HCEC 1CT (cell line): ENCODE results near the gene ELL.
"Not testable (repeated sequence)": the region's sequence is repeated elsewhere in the genome, so short reads cannot be mapped to it uniquely, and the experiment has no call there.

Source experiments
- DNase-seq: peaks from one replicate; pipeline ENCODE4 v3.0.0-alpha.2; 2017

ELL gene

GRCh38 chr19:18529782-18530181 is 7.9 kb upstream of the ELL start:
- no peak for DNase-seq

- no peak for DNase-seq
Measured at GRCh38 chr19:18526316-18526715, 4.4 kb upstream of the ELL start.

GRCh38 chr19:18523841-18524240 is 2.0 kb upstream of the ELL start:
- no peak for DNase-seq

GRCh38 chr19:18522862-18523440 is 1.1 kb upstream of the ELL start:
- DNase-seq: not testable (repeated sequence)

GRCh38 chr19:18522124-18522861 is 423 bp upstream of the ELL start:
- DNase-seq: peak; percentile 100

- DNase-seq: peak; percentile 20
Measured at GRCh38 chr19:18520848-18521691, 800 bp downstream of the ELL start.

GRCh38 chr19:18519962-18520847 is 1.7 kb downstream of the ELL start:
- DNase-seq: peak; percentile 76

- no peak for DNase-seq
Measured at GRCh38 chr19:18518639-18519038, 3.2 kb downstream of the ELL start.

- DNase-seq: no peak
Measured at GRCh38 chr19:18517606-18518005, 4.3 kb downstream of the ELL start.

GRCh38 chr19:18515959-18516358 is 5.9 kb downstream of the ELL start:
- no peak for DNase-seq

- DNase-seq: peak; percentile 36
Measured at GRCh38 chr19:18514800-18515682, 6.8 kb downstream of the ELL start.

- DNase-seq: no peak
Measured at GRCh38 chr19:18513868-18514267, 8.0 kb downstream of the ELL start.

GRCh38 chr19:18510216-18510615 is 11.7 kb downstream of the ELL start:
- DNase-seq: no peak

GRCh38 chr19:18508585-18508984 is 13.3 kb downstream of the ELL start:
- DNase-seq: no peak

GRCh38 chr19:18507727-18508440 is 14.0 kb downstream of the ELL start:
- DNase-seq: no peak

- DNase-seq: no peak
Measured at GRCh38 chr19:18507021-18507726, 14.7 kb downstream of the ELL start.

GRCh38 chr19:18506101-18506930 is 15.6 kb downstream of the ELL start:
- no peak for DNase-seq

GRCh38 chr19:18504886-18505610 is 16.8 kb downstream of the ELL start:
- no peak for DNase-seq
